LHCN-M2 (cell line): ENCODE measurements around the gene NDUFB8. TPM values are rescaled to one million over a fixed set of nuclear protein-coding genes. Genes with fewer than 3 reads are reported as not detected.

ENCODE experiments used
- DNase-seq: peaks from one replicate; pipeline ENCODE4 v3.0.0-alpha.2; 2012; ENCODE audit warnings: low read depth
- total RNA-seq: library from RNA; depleted of rRNA; stranded (reverse); fragments of >200 nt; gene quantifications from 2 replicates; pipeline ENCODE4 v1.2.3, GENCODE V29; 2014

The NDUFB8 gene
- total RNA-seq, 1 experiment from 2014 or later = 183 TPM

DNA sequence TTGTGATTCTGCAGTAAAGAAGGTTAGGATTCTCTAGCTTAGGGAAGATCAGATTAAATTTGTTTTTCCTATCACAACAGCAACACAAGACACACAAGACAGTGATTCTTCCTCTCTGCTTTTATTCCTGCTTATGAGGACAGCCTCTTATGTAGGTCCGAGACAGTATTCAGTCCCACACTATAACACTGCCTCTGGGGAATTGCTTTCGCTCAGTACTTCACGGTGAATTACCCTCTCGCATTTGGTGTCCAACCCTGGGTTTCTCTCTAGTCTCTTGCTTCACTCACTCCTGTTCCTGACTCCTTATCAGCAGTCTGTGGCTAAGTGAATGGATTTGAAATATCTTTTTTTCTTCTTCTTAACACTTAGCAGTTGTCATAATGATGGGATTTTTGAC is 7.8 kb upstream of the NDUFB8 start:
- DNase-seq = no peak

DNA sequence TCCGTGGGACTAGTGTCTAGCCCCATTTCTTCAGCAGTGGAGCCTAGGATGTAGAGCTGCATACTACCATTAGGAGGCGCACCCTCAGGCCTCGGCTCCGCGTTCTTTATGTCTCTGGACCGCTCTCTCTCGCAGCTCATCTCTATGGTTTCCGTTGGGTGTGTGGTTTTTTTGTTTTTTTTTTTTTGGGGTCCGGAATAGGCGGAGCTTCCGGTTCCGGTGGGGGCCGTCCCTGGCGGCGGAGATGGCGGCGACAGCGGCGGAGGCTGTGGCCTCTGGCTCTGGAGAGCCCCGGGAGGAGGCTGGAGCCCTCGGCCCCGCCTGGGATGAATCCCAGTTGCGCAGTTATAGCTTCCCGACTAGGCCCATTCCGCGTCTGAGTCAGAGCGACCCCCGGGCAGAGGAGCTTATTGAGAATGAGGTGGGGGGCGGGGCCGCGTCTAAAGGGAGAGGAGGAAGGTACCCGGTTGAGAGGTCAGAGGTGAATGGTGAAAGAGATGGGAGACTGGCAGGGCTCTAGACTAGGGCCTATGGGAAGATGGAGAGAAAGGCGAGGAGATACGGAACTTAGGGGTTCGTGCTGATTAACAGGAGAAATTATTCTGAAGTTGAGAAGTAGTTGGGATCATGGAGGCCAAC is 6.2 kb upstream of the NDUFB8 start, which contains the start of gene HIF1AN:
Gene HIF1AN, plus strand, starts transcription at position 229 of the 639 bp plus-strand sequence. Its CDS starts 16 bp downstream, at position 245.
- peak; percentile 95 for DNase-seq

DNA sequence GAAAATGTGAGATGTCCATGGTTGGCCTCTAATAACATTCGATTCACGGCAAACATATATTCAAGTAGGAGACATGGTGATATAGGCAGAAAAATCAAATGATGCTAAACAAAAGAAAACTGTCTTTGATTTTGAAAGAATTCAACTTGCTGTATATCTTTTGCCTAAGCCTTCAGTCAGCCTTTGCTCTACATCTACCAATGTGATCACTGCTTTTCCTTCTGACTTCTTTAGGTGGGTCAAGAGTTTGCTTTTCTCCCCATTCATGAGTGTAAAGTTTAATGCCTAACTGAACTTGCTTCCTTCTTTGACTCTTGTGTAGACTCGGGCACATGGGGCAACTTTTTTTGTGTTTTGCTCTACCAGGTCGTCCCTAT is 5.7 kb upstream of the NDUFB8 start:
- DNase-seq = no peak

DNA sequence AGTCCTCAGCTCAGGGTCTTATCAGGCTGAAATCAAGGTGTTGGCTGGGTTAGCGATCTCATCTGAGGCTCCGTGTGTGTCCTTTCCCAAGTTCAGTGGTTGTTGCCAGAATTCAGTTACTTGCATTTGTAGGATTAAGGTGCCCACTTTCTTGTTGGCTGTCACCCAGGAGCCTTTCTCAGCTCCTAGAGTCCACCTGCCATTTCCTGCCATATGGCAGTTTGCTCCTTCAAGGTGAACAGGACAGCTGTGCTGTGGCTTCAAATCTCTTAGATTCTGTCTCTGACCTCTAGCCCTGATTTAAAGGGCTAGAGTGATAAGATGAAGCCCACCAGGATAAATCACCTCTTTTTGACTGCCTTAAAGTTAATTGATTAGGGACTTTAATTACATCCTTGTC is 5.1 kb upstream of the NDUFB8 start:
- DNase-seq = no peak

DNA sequence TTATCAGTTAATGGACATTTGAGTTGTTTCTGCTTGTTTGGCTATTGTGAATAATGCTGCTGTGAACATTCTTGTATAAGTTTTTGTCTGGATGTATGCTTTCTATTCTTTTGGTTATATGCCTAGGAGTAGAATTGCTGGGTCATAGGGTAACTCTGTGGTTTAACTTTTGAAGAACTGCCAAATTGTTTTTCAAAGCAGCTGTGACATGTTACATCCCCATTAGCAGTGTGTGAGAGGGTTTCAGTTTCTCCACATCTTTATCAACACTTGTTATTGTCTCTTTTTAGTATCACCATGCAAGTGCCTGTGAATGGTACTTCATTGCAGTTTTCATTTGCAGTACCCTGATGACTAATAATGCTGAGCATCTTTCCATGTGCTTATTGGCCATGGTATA is 2.1 kb upstream of the NDUFB8 start:
- peak; percentile 14 for DNase-seq

GRCh38 chr10:100528921-100529474 is 673 bp downstream of the NDUFB8 start:
- DNase-seq = peak; percentile 21

DNA sequence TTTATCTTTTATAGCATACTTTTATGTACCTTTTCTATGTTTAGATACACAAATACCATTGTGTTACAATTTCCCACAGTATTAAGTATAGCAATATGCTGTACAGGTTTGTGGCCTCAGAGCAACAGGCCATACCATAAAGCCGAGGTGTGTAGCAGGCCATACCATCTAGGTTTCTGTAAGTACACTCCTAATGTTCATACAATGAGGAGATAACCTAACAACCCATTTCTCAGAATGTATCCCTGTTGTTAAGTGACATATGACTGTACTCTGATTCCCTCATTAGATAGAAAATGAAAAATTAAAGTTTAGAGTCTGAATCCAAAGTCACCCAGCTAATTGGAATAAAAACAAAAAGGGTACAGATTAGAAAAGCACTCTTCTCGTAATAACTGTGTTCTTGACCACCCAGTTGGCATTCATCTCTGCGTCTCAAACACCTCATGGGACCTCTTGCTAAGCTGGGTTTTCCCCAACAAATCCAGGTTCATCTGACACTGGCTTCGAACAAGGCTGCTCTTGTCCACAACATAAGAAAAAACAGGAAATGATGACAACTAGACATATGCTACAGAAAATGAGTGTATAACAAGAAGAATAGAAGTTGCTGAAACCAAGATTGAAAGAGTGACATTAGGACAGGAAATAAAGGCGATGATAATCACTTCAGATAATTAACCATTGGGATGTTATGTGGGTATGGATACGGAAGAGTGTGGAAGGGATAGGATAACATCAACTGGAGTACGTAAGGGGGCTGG is 1.4 kb downstream of the NDUFB8 start:
- DNase-seq = no peak

DNA sequence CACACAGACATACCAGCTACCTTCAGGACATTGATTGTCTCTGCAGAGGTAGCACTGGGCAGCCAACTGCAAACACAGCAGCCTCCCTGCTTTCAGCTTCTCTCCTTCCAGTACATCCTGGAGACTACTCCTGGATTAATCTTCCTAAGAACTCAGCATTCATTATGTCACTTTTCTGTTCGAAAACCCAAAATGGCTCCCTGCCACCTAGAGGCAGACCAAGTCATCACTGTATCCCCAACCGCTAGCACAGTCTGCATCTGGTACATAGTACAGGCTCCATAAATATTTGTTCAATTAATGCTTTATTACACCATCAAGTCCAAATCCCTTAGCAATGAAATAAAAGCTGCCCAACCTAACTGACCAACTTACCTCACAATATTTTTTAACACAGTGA is 5.0 kb downstream of the NDUFB8 start:
- DNase-seq = no peak

GRCh38 chr10:100524206-100524605 is 5.5 kb downstream of the NDUFB8 start:
- no peak for DNase-seq

GRCh38 chr10:100522945-100523344 is 6.7 kb downstream of the NDUFB8 start:
- DNase-seq = no peak

GRCh38 chr10:100522107-100522801 is 7.4 kb downstream of the NDUFB8 start:
- no peak for DNase-seq

DNA sequence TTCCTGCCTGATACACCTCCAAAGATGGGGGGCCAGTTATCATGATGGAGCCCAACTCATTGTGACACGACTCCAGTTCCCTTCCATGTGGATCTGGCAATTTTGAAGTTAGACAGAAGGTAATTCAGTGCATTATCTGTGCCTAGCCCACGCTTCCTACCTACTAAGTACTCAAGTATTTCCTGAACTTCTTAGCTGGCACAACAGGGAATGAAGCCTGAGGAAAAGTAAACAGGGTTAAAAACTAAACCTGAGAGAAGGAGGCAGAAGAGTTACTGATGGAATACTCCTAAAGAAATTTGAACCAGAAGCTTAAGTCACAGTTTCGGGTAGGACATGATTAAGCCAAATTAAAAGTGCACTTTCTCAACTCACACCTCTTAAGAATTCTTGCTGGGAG is 8.9 kb downstream of the NDUFB8 start:
- DNase-seq = no peak

GRCh38 chr10:100519311-100520051 is 10.2 kb downstream of the NDUFB8 start, which contains the start of gene SEC31B:
TSS of gene SEC31B (minus strand) at chr10:100519861. CDS start at chr10:100516952, 2,909 bp downstream.
- DNase-seq = no peak

GRCh38 chr10:100518761-100519241 is 10.9 kb downstream of the NDUFB8 start:
- DNase-seq = peak; percentile 61

GRCh38 chr10:100516847-100517246 is 12.8 kb downstream of the NDUFB8 start:
- peak; percentile 29 for DNase-seq

- DNase-seq = no peak
Measured at GRCh38 chr10:100515612-100516011, 14.1 kb downstream of the NDUFB8 start.

DNA sequence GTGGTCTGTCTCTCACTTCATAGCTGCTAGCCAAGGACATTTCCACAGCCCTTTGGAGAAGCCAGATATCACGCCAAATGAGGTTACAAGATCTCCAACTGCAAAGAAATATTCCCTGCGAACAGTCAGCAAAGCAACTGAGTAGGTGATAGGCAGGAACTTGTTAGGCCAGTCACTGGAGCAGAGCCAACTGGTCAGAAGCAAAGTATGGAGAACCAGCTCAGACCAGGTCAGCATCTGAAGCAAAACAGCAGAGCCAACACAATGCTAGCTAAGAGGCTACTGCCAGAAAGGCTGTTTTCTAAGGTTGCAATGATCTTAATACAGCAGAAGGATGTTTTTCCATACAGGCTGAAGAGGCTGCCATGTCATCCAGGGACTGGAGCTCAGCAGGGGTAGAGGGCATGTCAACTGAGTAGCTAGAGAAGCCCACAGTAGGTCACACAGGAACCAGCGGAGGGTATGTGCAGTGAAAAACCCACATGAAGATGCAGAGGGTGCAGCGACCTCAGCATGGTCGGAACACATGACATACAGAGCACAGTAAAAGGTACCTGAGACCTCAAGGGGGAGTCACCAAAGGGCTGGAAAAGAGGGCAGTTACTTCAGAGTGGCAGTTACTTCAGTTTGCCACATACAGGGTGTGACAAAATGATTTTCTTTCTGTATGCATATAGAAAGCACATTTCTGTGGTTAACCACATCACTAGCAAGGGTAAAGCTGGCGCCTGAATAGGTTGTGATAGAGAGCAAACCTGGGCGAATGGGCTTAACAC is 18.9 kb downstream of the NDUFB8 start:
- no peak for DNase-seq

GRCh38 chr10:100509241-100509840 is 20.3 kb downstream of the NDUFB8 start:
- no peak for DNase-seq

DNA sequence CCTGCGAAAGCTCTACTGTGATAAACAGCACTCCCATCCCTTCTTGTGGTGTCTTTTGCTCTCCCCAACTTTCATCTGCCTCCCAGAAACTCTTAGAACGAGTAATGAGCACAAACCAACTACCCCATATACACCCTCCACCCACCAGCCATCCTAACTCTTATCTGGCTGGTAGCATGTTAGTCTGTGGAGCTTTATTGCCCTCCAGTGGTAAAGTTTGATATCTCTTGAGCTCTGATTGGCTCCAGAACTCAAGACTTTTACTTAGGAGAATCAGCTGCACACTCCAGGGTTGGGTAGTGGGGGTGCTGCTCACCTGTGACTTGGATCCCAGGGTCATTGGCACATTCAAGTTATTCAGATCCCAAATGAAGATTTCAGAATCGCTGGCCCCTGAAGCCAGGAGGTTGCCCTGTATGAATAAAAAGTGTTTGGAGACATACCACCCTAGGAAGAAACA is 20.9 kb downstream of the NDUFB8 start:
- peak; percentile 53 for DNase-seq

DNA sequence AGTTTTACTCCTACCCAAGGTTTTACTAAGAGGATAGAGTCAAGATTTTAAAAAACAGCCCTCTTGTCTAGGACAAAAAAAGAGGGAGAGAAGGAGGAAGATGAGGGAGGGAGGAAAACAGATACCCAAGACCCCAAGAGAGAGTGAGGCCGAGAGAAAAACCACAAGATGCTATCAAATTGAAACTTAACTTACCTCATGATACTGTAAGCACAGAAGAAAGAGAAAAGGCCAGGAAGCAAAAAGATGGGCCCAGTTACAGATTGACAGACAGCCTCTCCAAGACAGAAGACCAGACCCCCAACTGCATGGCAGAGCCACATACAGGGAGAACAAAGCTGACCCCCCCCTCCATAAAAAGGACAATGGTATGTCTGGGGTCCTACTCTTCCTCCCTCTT is 21.4 kb downstream of the NDUFB8 start:
- DNase-seq = no peak
